B cell (primary cell): ENCODE measurements around the gene GRIK3. TPM values are rescaled to one million over a fixed set of nuclear protein-coding genes. Genes with fewer than 3 reads are reported as not detected.
A peak's percentile ranks its signal among the peaks of the same experiment; 100 is the strongest.

Experiments used
- ATAC-seq: fragments of 200-7000 bp; cut with Tn5 transposase; one replicate; pipeline ENCODE4 v1.10.0; 2021; ENCODE audit warnings: low read depth, mild to moderate bottlenecking, moderate number of reproducible peaks, moderate library complexity
- CTCF ChIA-PET: fragments of 350-600 bp; sonication (Branson Sonifier 250); formaldehyde crosslinking; loops from one replicate; lab custom pipeline; 2021; ENCODE audit warnings: antibody characterized with exemption, inconsistent platforms; lab: Charles Lee
- POLR2A ChIA-PET: fragments of 350-600 bp; sonication (Branson Sonifier 250); formaldehyde crosslinking; loops from one replicate; lab custom pipeline; 2021; ENCODE audit warnings: antibody characterized with exemption; lab: Charles Lee
- DNase-seq: peaks from one replicate; pipeline ENCODE4 v3.0.0; 2013
- H2AFZ ChIP-seq: 2 replicates; pipeline ENCODE4 v1.6.1; 2012; ENCODE audit warnings: mild to moderate bottlenecking, low read depth, low read length; ENCODE audit not compliant: insufficient read depth, poor library complexity, severe bottlenecking
- H3K27ac ChIP-seq, 2 donors: 1 replicate in 1 of 2; 2 replicates in 1 of 2; pipeline ENCODE4 v1.5.1; 2012 to 2013; ENCODE audit warnings: low read length in 2 of 2, mild to moderate bottlenecking in 2 of 2, moderate library complexity in 1 of 2
- H3K27me3 ChIP-seq, 4 experiments: fragments of 200-600 bp in 1 of 4; sonication (generic) in 1 of 4; replicated peaks in 1 of 4; 1 replicate in 2 of 4; 2 replicates in 2 of 4; pipeline versions ENCODE4 v1.6.1 to v1.7.0; 2013 to 2016; ENCODE audit warnings: low read length in 3 of 4, mild to moderate bottlenecking in 2 of 4, mixed read lengths in 1 of 4, moderate library complexity in 1 of 4; ENCODE audit not compliant: insufficient read depth in 4 of 4, control insufficient read depth in 3 of 4; ENCODE audit errors: control extremely low read depth in 1 of 4
- H3K36me3 ChIP-seq, 2 experiments: replicated peaks in 1 of 2; 1 replicate in 1 of 2; 2 replicates in 1 of 2; pipeline versions ENCODE4 v1.6.1 to v1.7.1; 2013; ENCODE audit warnings: low read length in 1 of 2; ENCODE audit not compliant: insufficient read depth in 2 of 2, control insufficient read depth in 1 of 2; ENCODE audit errors: control extremely low read depth in 1 of 2, extremely low read depth in 1 of 2
- H3K4me1 ChIP-seq, 2 donors: fragments of 200-600 bp in 1 of 2; sonication (generic) in 1 of 2; 1 replicate in 1 of 2; 2 replicates in 1 of 2; pipeline versions ENCODE4 v1.5.1 to v1.6.1; 2013 to 2017; ENCODE audit warnings: low read length in 2 of 2; ENCODE audit not compliant: control insufficient read depth in 2 of 2, insufficient read depth in 2 of 2
- H3K4me2 ChIP-seq: replicated peaks from 2 replicates; pipeline ENCODE3; 2012; ENCODE audit warnings: mild to moderate bottlenecking, low read depth, low read length; ENCODE audit not compliant: poor library complexity, severe bottlenecking
- H3K4me3 ChIP-seq, 5 experiments: fragments of 200-600 bp in 1 of 5; sonication (generic) in 1 of 5; 1 replicate in 3 of 5; 2 replicates in 2 of 5; pipeline versions ENCODE4 v1.5.1 to v1.7.0; 2011 to 2016; ENCODE audit warnings: low read length in 4 of 5, mild to moderate bottlenecking in 4 of 5, low read depth in 2 of 5, control low read depth in 1 of 5, moderate library complexity in 1 of 5; ENCODE audit not compliant: insufficient read depth in 1 of 5; ENCODE audit errors: control extremely low read depth in 1 of 5, extremely low read depth in 1 of 5
- H3K79me2 ChIP-seq: fragments of 200-600 bp; sonication (generic); one replicate; pipeline ENCODE4 v1.6.0; 2016; ENCODE audit warnings: low read length; ENCODE audit not compliant: control insufficient read depth, insufficient read depth
- H3K9ac ChIP-seq: fragments of 200-600 bp; sonication (generic); 2 replicates; pipeline ENCODE4 v1.6.1; 2017; ENCODE audit warnings: mild to moderate bottlenecking, low read length, moderate library complexity
- H3K9me3 ChIP-seq, 3 donors: one replicate each; pipeline versions ENCODE4 v1.6.1 to v1.7.1; 2013; ENCODE audit warnings: low read length in 2 of 3; ENCODE audit not compliant: control insufficient read depth in 2 of 3, insufficient read depth in 1 of 3; ENCODE audit errors: control extremely low read depth in 1 of 3
- H4K20me1 ChIP-seq: 2 replicates; pipeline ENCODE4 v1.6.0; 2012; ENCODE audit warnings: mild to moderate bottlenecking, low read length; ENCODE audit not compliant: insufficient read depth, control insufficient read depth, poor library complexity, severe bottlenecking
- H3K27ac Mint-ChIP-seq: one replicate; pipeline ENCODE4 v1.8.0; 2021; ENCODE audit warnings: mixed read lengths
- H3K27me3 Mint-ChIP-seq: one replicate; pipeline ENCODE4 v1.8.0; 2021; ENCODE audit warnings: mixed read lengths
- H3K4me1 Mint-ChIP-seq: one replicate; pipeline ENCODE4 v1.8.0; 2021; ENCODE audit warnings: mixed read lengths
- H3K4me3 Mint-ChIP-seq: one replicate; pipeline ENCODE4 v1.8.0; 2021; ENCODE audit warnings: mixed read lengths
- H3K9me3 Mint-ChIP-seq: one replicate; pipeline ENCODE4 v1.8.0; 2022; ENCODE audit warnings: mixed read lengths; ENCODE audit not compliant: insufficient read depth
- CTCF ChIP-seq: fragments of 200-600 bp; IDR thresholded peaks from one replicate; pipeline ENCODE4 v1.8.0; 2022; ENCODE audit warnings: antibody characterized with exemption, mild to moderate bottlenecking
- EZH2 ChIP-seq: IDR thresholded peaks from 2 replicates; pipeline ENCODE4 v1.6.1; 2012; ENCODE audit warnings: borderline replicate concordance, low read depth, mild to moderate bottlenecking, moderate library complexity, low read length; ENCODE audit not compliant: insufficient read depth, poor library complexity, severe bottlenecking
- WGBS: methylation state at CpG from one replicate; pipeline ENCODE4 v1.1.5; 2013; ENCODE audit warnings: missing lambda C conversion rate; ENCODE audit not compliant: insufficient coverage; 5-methylcytosine and 5-hydroxymethylcytosine counted together
- intact Hi-C: fragments of 100-400 bp; cut with micrococcal nuclease; formaldehyde crosslinking; loops from one replicate; pipeline ENCODE4 v1.10.0; 2022
- polyA plus RNA-seq: library from polyadenylated mRNA; depleted of rRNA; stranded (reverse); fragments of >200 nt; gene quantifications from 2 replicates; pipeline ENCODE4 v1.2.3, GENCODE V29; 2012
- total RNA-seq, 2 donors: library from RNA; stranded (reverse); fragments of 120-200 nt in 1 of 2; gene quantifications; 1 replicate in 1 of 2; 2 replicates in 1 of 2; pipeline versions ENCODE4 v1.2.3 to v1.2.4, GENCODE V29; 2013 to 2022

Gene GRIK3
- total and polyA plus RNA-seq, 2 donors (not counting 1 experiment from before 2014, with no cell fraction given): 0.12 to 1.5 TPM

GRCh38 chr1:37036667-37037053 lies 2.3 kb upstream of the GRIK3 start:
- Histone ChIP-seq H3K27me3 (peaks cover 0 to 85% (median 38%) of the 10 kb centered on the region in 4 experiments), H3K4me1 (peaks cover 32 to 33% of the 10 kb centered on the region in 2 donors), H3K4me2 (peak overlapping the region; percentile 74), H3K9me3 (peaks cover 0 to 10% (median 0%) of the 10 kb centered on the region in 3 donors), H4K20me1 (no peaks in the 10 kb centered on the region), H3K4me3 (peak overlapping the region in 2 of 5 experiments; percentile 15 to 46), H3K36me3 (no peaks in the 10 kb centered on the region), H3K79me2 (no peaks in the 10 kb centered on the region), H3K9ac (peak overlapping the region; percentile 39), H2AFZ (peak overlapping the region; percentile 60), H3K27ac (no peak overlapping the region)
- Mint-ChIP-seq H3K27me3 (peaks cover 64% of the 10 kb centered on the region), H3K9me3 (no peaks in the 10 kb centered on the region), H3K4me1 (peaks cover 27% of the 10 kb centered on the region), H3K27ac (no peak overlapping the region), H3K4me3 (peak overlapping the region; percentile 78)
- TF ChIP-seq EZH2: no peak
- no peak for TF ChIP-seq CTCF
- POLR2A ChIA-PET: interaction anchor here (0.5 kb wide), 1 partner anchor 209 kb away, joined by 3 read pairs; no protein-coding TSS in a partner anchor
- DNase-seq (no peak), ATAC-seq (no peak)
- intact Hi-C loops: loop anchor here (1.0 to 5.0 kb wide), 2 partner anchors 287 to 396 kb away; no protein-coding TSS in a partner anchor
- 13% methylated on average over 12 of the region's 13 CpGs for WGBS
- CTCF ChIA-PET: interaction anchor here (1.0 to 1.9 kb wide), 5 partner anchors 267 to 400 kb away, joined by 3 to 10 read pairs (median 7); no protein-coding TSS in a partner anchor
